H1 (cell line): ENCODE data around the gene MPP3. TPM values are rescaled to one million over a fixed set of nuclear protein-coding genes. Genes with fewer than 3 reads are reported as not detected.

Experiments used
- CTCF ChIA-PET: fragments of 300-600 bp; sonication (Branson Sonifier 250); formaldehyde crosslinking; loops from one replicate; lab custom pipeline; 2021; ENCODE audit not compliant: partially characterized antibody; lab: Charles Lee
- POLR2A ChIA-PET: fragments of 300-600 bp; sonication (Branson Sonifier 250); formaldehyde crosslinking; loops from one replicate; lab custom pipeline; 2021; ENCODE audit warnings: inconsistent platforms; ENCODE audit not compliant: partially characterized antibody; lab: Charles Lee
- DNase-seq, 2 experiments: peaks; one replicate each; pipeline versions ENCODE4 v3.0.0 to v3.0.0-alpha.2; 2010 to 2022; ENCODE audit warnings: low spot score in 2 of 2, low read depth in 1 of 2, mixed read lengths in 1 of 2
- FAIRE-seq: peaks from 2 replicates; lab custom pipeline; 2011; peaks lifted over from hg19 to GRCh38; lab: Jason Lieb, UNC
- H2AFZ ChIP-seq: 2 replicates; pipeline ENCODE4 v1.8.1; 2012; ENCODE audit warnings: low read length, inconsistent platforms
- H2AK5ac ChIP-seq: 2 replicates; pipeline ENCODE4 v1.6.1; 2013; ENCODE audit warnings: low read depth, low read length
- H2BK120ac ChIP-seq: replicated peaks from 2 replicates; pipeline ENCODE3; 2013; ENCODE audit warnings: low read depth, low read length, inconsistent platforms
- H2BK12ac ChIP-seq: 2 replicates; pipeline ENCODE4 v1.6.1; 2013; ENCODE audit warnings: low read depth, low read length
- H2BK15ac ChIP-seq: 2 replicates; pipeline ENCODE4 v1.6.1; 2013; ENCODE audit warnings: low read length
- H2BK20ac ChIP-seq: 2 replicates; pipeline ENCODE4 v1.6.1; 2013; ENCODE audit warnings: low read length
- H2BK5ac ChIP-seq: 2 replicates; pipeline ENCODE4 v1.6.1; 2013; ENCODE audit warnings: low read depth, low read length
- H3K14ac ChIP-seq: 2 replicates; pipeline ENCODE4 v1.6.1; 2013; ENCODE audit warnings: inconsistent platforms; ENCODE audit not compliant: insufficient read length
- H3K18ac ChIP-seq: 2 replicates; pipeline ENCODE4 v1.6.1; 2013; ENCODE audit warnings: low read length; ENCODE audit errors: extremely low read depth
- H3K23ac ChIP-seq: 2 replicates; pipeline ENCODE4 v1.6.1; 2013; ENCODE audit warnings: inconsistent platforms; ENCODE audit not compliant: insufficient read length
- H3K23me2 ChIP-seq: 2 replicates; pipeline ENCODE4 v1.6.1; 2013; ENCODE audit warnings: low read depth, low read length
- H3K27ac ChIP-seq: 2 replicates; pipeline ENCODE4 v1.6.1; 2011; ENCODE audit warnings: low read depth, low read length, inconsistent platforms
- H3K27me3 ChIP-seq, 4 experiments: replicated peaks in 1 of 4; 1 replicate in 1 of 4; 2 replicates in 3 of 4; pipeline versions ENCODE4 v1.6.1 to v1.8.1; 2011 to 2013; ENCODE audit warnings: low read length in 3 of 4, mild to moderate bottlenecking in 3 of 4, inconsistent platforms in 2 of 4, mixed read lengths in 2 of 4, moderate library complexity in 1 of 4; ENCODE audit not compliant: control insufficient read depth in 3 of 4, insufficient read depth in 3 of 4; ENCODE audit errors: extremely low read depth in 1 of 4
- H3K36me3 ChIP-seq, 4 experiments: 2 replicates each; pipeline versions ENCODE4 v1.6.1 to v1.8.1; 2011 to 2013; ENCODE audit warnings: mild to moderate bottlenecking in 4 of 4, low read length in 3 of 4, moderate library complexity in 2 of 4, control low read depth in 1 of 4, inconsistent platforms in 1 of 4; ENCODE audit not compliant: insufficient read depth in 4 of 4, control insufficient read depth in 2 of 4
- H3K4ac ChIP-seq: replicated peaks from 2 replicates; pipeline ENCODE3; 2013; ENCODE audit warnings: low read length, low read depth, mixed read lengths, inconsistent platforms; ENCODE audit not compliant: insufficient read length
- H3K4me1 ChIP-seq, 4 experiments: replicated peaks in 1 of 4; 1 replicate in 1 of 4; 2 replicates in 3 of 4; pipeline versions ENCODE4 v1.6.1 to v1.8.1; 2011 to 2013; ENCODE audit warnings: low read length in 3 of 4, inconsistent platforms in 2 of 4, mixed read lengths in 1 of 4; ENCODE audit not compliant: insufficient read depth in 4 of 4, control insufficient read depth in 3 of 4
- H3K4me2 ChIP-seq, 2 experiments: 2 replicates each; pipeline versions ENCODE4 v1.6.1 to v1.8.1; 2011 to 2013; ENCODE audit warnings: low read depth in 2 of 2, low read length in 2 of 2, control low read depth in 1 of 2, inconsistent platforms in 1 of 2, mild to moderate bottlenecking in 1 of 2; ENCODE audit not compliant: insufficient read depth in 1 of 2
- H3K4me3 ChIP-seq, 4 experiments: fragments of 200-600, 300-600 bp in 1 of 4; sonication (generic), shearing (Covaris generic), sonication (Bioruptor Twin) in 1 of 4; 2 replicates each; pipeline versions ENCODE4 v1.5.1 to v1.8.1; 2011 to 2016; ENCODE audit warnings: low read length in 4 of 4, low read depth in 3 of 4, control low read depth in 2 of 4, inconsistent platforms in 2 of 4, mild to moderate bottlenecking in 2 of 4, mixed read lengths in 1 of 4, moderate library complexity in 1 of 4; ENCODE audit not compliant: insufficient read depth in 2 of 4; ENCODE audit errors: extremely low read depth in 1 of 4
- H3K56ac ChIP-seq: replicated peaks from 2 replicates; pipeline ENCODE3; 2013; ENCODE audit warnings: low read depth, mild to moderate bottlenecking, mixed read lengths, low read length, inconsistent platforms; ENCODE audit not compliant: insufficient read length
- H3K79me1 ChIP-seq: 2 replicates; pipeline ENCODE4 v1.6.1; 2013; ENCODE audit warnings: low read depth, low read length, control low read depth
- H3K79me2 ChIP-seq, 2 experiments: 2 replicates each; pipeline versions ENCODE4 v1.6.1 to v1.8.1; 2012 to 2013; ENCODE audit warnings: low read length in 2 of 2, mild to moderate bottlenecking in 2 of 2, inconsistent platforms in 1 of 2; ENCODE audit not compliant: insufficient read depth in 2 of 2, control insufficient read depth in 1 of 2
- H3K9ac ChIP-seq, 4 experiments: replicated peaks in 1 of 4; 1 replicate in 1 of 4; 2 replicates in 3 of 4; pipeline versions ENCODE4 v1.6.1 to v1.8.1; 2011 to 2013; ENCODE audit warnings: low read depth in 3 of 4, low read length in 3 of 4, control low read depth in 2 of 4, mild to moderate bottlenecking in 2 of 4, moderate library complexity in 2 of 4, inconsistent platforms in 1 of 4; ENCODE audit errors: extremely low read depth in 1 of 4
- H3K9me3 ChIP-seq, 2 experiments: 2 replicates each; pipeline versions ENCODE4 v1.6.1 to v1.8.1; 2012 to 2013; ENCODE audit warnings: mild to moderate bottlenecking in 2 of 2, moderate library complexity in 2 of 2, control low read depth in 1 of 2, inconsistent platforms in 1 of 2, low read depth in 1 of 2, low read length in 1 of 2, mixed read lengths in 1 of 2; ENCODE audit not compliant: insufficient read depth in 2 of 2
- H4K20me1 ChIP-seq, 2 experiments: replicated peaks in 1 of 2; 2 replicates each; pipeline versions ENCODE3 to v1.8.1; 2011 to 2013; ENCODE audit warnings: inconsistent platforms in 2 of 2, low read length in 2 of 2, mild to moderate bottlenecking in 1 of 2; ENCODE audit not compliant: insufficient read depth in 2 of 2, control insufficient read depth in 1 of 2
- H4K5ac ChIP-seq: 2 replicates; pipeline ENCODE4 v1.6.1; 2013; ENCODE audit warnings: low read length, low read depth, mixed read lengths, inconsistent platforms; ENCODE audit not compliant: insufficient read length
- H4K8ac ChIP-seq: 2 replicates; pipeline ENCODE4 v1.8.0; 2013; ENCODE audit warnings: mild to moderate bottlenecking, moderate library complexity, low read length, inconsistent platforms; ENCODE audit not compliant: insufficient read depth; ENCODE audit errors: extremely low read depth
- H4K91ac ChIP-seq: replicated peaks from 2 replicates; pipeline ENCODE3; 2013; ENCODE audit warnings: low read length, mixed read lengths, inconsistent platforms; ENCODE audit not compliant: insufficient read length
- NRF1 ChIP-seq: IDR thresholded peaks from 2 replicates; pipeline ENCODE4 v1.6.1; 2011; ENCODE audit warnings: mild to moderate bottlenecking, low read depth, low read length, improper control_type of control experiment
- RBBP5 ChIP-seq: IDR thresholded peaks from 2 replicates; pipeline ENCODE4 v1.7.1; 2012; ENCODE audit warnings: low read depth, mild to moderate bottlenecking, inconsistent platforms, low read length, moderate library complexity, borderline replicate concordance
- WGBS, 2 experiments: shearing (Covaris generic) in 1 of 2; methylation state at CpG; one replicate each; pipeline versions ENCODE4 v1.1.6 to v1.1.7; 2013 to 2015; ENCODE audit warnings: low lambda C conversion rate in 2 of 2, mixed read lengths in 2 of 2, inconsistent platforms in 1 of 2, low coverage in 1 of 2, missing lambda C conversion rate in 1 of 2; ENCODE audit not compliant: insufficient replicate concordance in 2 of 2, insufficient coverage in 1 of 2, insufficient read length in 1 of 2; ENCODE audit errors: extremely low coverage in 1 of 2, missing lambda C conversion rate in 1 of 2; 5-methylcytosine and 5-hydroxymethylcytosine counted together
- polyA plus RNA-seq, 7 experiments: library from polyadenylated mRNA; depleted of rRNA in 3 of 7; stranded (reverse) in 5 of 7; unstranded in 2 of 7; fragments of >200 nt in 5 of 7; fragments of 200-250 nt in 2 of 7; gene quantifications; 1 replicate in 5 of 7; 2 replicates in 1 of 7; 4 replicates in 1 of 7; pipeline versions ENCODE4 v1.2.1 to v1.2.3, GENCODE V29; 2011 to 2013; ENCODE audit warnings: missing spikeins in 2 of 7, mixed read lengths in 2 of 7
- total RNA-seq: library from RNA; stranded (reverse); fragmentation: NEBNext Ultra II Directional; extraction: Animal tissue kit (Norgen Biotek cat#: 25700); gene quantifications from 2 replicates; pipeline ENCODE4 v1.2.1, GENCODE V29; 2021

Gene MPP3
- total and polyA plus RNA-seq, 2 of the 8 experiments (the other 6 are each of a cell fraction or from before 2014, with no cell fraction given): 3.1 to 6.1 TPM

DNA sequence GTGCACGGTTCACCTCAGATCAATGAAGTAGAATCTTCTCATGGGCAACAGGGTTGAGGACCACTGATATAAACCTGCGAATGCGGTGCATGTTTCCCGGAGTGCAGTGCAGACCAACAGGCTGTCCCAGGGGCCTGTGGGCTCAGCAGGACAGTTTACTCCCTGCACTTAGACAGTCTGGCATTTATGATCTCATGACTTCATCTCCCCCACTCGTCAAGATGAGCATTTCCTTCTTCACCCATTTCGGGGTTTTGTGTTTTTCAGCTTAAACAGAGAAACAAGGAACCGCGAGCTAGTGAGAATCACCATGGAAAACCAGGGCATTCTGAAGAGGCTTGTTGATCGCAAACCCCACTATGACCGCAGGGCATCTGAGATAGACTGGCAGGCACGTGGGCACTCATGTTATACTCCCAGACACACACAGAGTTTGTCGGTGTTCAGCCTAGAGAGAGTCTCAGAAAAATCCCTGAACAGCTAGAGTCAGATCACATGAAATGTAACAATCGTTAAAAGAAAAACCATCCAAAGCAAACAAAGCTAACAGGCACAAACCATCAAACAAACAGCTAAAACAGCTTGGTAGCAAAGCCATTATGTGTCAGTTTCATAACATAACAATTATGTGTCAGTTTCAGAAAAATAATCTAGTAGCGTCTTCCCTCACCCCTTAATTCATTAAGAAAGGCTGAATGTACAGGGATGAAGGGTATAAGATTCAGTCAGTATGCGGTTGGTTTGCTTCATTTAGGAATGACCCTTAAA lies 49.8 kb downstream of the MPP3 start:
- FAIRE-seq (no peak), DNase-seq (no peak)
- Histone ChIP-seq H3K79me2 (no peaks in the 10 kb centered on the region), H4K8ac (no peak overlapping the region), H3K9ac (no peak overlapping the region), H2BK20ac (no peak overlapping the region), H4K20me1 (no peaks in the 10 kb centered on the region), H2AK5ac (no peak overlapping the region), H3K23me2 (no peaks in the 10 kb centered on the region), H3K23ac (no peak overlapping the region), H4K5ac (no peak overlapping the region), H3K56ac (no peak overlapping the region), H4K91ac (no peak overlapping the region), H2BK12ac (no peak overlapping the region), H3K18ac (no peak overlapping the region), H3K27me3 (peaks cover 0 to 7% (median 6%) of the 10 kb centered on the region in 4 experiments; a peak in 6 of 7 replicates), H3K9me3 (no peaks in the 10 kb centered on the region), H3K36me3 (no peaks in the 10 kb centered on the region), H3K79me1 (no peaks in the 10 kb centered on the region), H3K4me3 (no peak overlapping the region), H3K4me1 (peaks cover 0 to 6% (median 4%) of the 10 kb centered on the region in 4 experiments; a peak in 5 of 7 replicates), H3K14ac (no peak overlapping the region), H2AFZ (no peak overlapping the region), H3K4me2 (no peak overlapping the region), H3K4ac (no peak overlapping the region), H3K27ac (no peak overlapping the region), H2BK5ac (no peak overlapping the region), H2BK120ac (no peak overlapping the region), H2BK15ac (no peak overlapping the region)
- ChIA-PET CTCF (interaction anchor here (1.1 kb wide), 2 partner anchors 63 to 95 kb away, joined by 3 read pairs; no protein-coding TSS in a partner anchor), POLR2A (interaction anchor here (1.2 kb wide), 1 partner anchor 109 kb away, joined by 3 read pairs; no protein-coding TSS in a partner anchor)
- 85% methylated on average over 15 of the region's 15 CpGs; no CpG with 5 or more reads in 1 of the 2 experiments for WGBS, 2 experiments
- no peak for TF ChIP-seq RBBP5
- no peak for TF ChIP-seq NRF1
